GM19463 (cell line): Measurements from ENCODE around the gene NFIC.
"Not testable (repeated sequence)": the region's sequence is repeated elsewhere in the genome, so short reads cannot be mapped to it uniquely, and the experiment has no call there.

Source experiments
- ATAC-seq: cut with Tn5 transposase; IDR thresholded peaks from one replicate; pipeline ENCODE4 v1.9.1; 2021; ENCODE audit warnings: mild to moderate bottlenecking, moderate library complexity; ENCODE audit not compliant: unreplicated experiment

NFIC gene

GRCh38 chr19:3415695-3416094 is 49.3 kb downstream of the NFIC start:
- ATAC-seq, result no peak

GRCh38 chr19:3420244-3420755 is 53.9 kb downstream of the NFIC start:
- ATAC-seq, result no peak

GRCh38 chr19:3420909-3421619 is 54.7 kb downstream of the NFIC start:
- ATAC-seq, result no peak

- ATAC-seq, result not testable (repeated sequence)
Observed at GRCh38 chr19:3421656-3422055, 55.3 kb downstream of the NFIC start.

- ATAC-seq, result no peak
Observed at GRCh38 chr19:3423183-3423829, 56.9 kb downstream of the NFIC start.

GRCh38 chr19:3426433-3426832 is 60.0 kb downstream of the NFIC start:
- no peak for ATAC-seq

- ATAC-seq, result not testable (repeated sequence)
Observed at GRCh38 chr19:3430366-3430680, 63.9 kb downstream of the NFIC start.

GRCh38 chr19:3431760-3432397 is 65.5 kb downstream of the NFIC start:
- no peak for ATAC-seq

GRCh38 chr19:3433313-3433712 is 66.9 kb downstream of the NFIC start:
- no peak for ATAC-seq

- ATAC-seq, result no peak
Observed at GRCh38 chr19:3433805-3434540, 67.6 kb downstream of the NFIC start.

- peak; percentile 86 for ATAC-seq
Observed at GRCh38 chr19:3434630-3435553, 68.5 kb downstream of the NFIC start.

GRCh38 chr19:3440082-3440481 is 73.7 kb downstream of the NFIC start:
- ATAC-seq, result no peak

- no peak for ATAC-seq
Observed at GRCh38 chr19:3441089-3441985, 75.0 kb downstream of the NFIC start.

- no peak for ATAC-seq
Observed at GRCh38 chr19:3441986-3442329, 75.6 kb downstream of the NFIC start.

- no peak for ATAC-seq
Observed at GRCh38 chr19:3442487-3443071, 76.2 kb downstream of the NFIC start.

GRCh38 chr19:3443840-3444694 is 77.7 kb downstream of the NFIC start:
- ATAC-seq, result no peak

GRCh38 chr19:3444695-3445234 is 78.4 kb downstream of the NFIC start:
- ATAC-seq, result no peak

GRCh38 chr19:3446657-3447056 is 80.3 kb downstream of the NFIC start:
- ATAC-seq, result not testable (repeated sequence)
